Measurements from ENCODE around the gene TCEAL7.
"Not testable (repeated sequence)": the region's sequence is repeated elsewhere in the genome, so short reads cannot be mapped to it uniquely, and the experiment has no call there.

The TCEAL7 gene, protein sequence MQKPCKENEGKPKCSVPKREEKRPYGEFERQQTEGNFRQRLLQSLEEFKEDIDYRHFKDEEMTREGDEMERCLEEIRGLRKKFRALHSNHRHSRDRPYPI

DNA sequence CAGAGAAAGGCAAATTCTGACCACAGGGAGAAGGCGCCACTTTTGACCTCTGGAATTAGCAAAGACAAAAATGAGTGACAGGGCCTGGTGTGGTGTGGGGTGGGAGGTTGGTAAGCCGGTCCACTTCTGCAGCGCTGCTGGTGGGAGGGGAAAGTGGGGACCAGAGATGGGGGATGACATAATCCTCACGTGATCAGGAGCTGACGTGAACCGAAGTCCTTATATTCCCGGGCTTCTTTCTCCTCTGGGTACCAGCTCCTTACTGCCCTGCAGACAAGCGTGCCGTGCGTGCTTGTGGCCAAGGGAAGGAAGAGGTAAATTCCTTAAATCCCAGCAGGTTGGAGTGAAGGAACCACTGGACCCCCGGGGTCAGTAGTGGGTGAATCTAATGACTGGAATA is at the start of gene TCEAL7:
TSS of gene TCEAL7 (plus strand) at position 249 of the 400 bp plus-strand sequence. CDS start 1,165 bp downstream, outside the sequence.
- DNase-seq: no peak

DNA sequence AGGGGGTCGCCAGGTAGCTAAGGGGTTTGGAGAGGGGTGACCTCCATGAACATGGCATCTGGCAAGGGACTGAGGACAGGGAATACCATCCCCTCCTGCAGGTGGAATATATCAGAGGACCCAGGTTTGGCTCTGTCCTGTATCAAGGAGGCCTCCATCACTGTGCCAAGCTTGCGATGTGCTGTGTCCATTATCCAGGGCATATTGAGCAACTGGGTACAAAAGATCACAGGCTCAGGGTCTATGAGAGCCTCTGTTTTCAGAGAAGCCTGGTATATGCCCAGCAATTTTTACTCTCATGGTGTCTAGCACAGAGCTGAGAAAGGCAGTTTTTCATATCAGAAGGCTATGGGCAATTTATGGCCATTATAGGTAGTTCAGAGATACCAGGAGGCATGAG is 36.9 kb upstream of the TCEAL7 start:
- no peak for DNase-seq

- no peak for DNase-seq
Measured at GRCh38 chrX:103304705-103305104, 25.3 kb upstream of the TCEAL7 start.

GRCh38 chrX:103305666-103306065 is 24.4 kb upstream of the TCEAL7 start:
- not testable (repeated sequence) for DNase-seq

DNA sequence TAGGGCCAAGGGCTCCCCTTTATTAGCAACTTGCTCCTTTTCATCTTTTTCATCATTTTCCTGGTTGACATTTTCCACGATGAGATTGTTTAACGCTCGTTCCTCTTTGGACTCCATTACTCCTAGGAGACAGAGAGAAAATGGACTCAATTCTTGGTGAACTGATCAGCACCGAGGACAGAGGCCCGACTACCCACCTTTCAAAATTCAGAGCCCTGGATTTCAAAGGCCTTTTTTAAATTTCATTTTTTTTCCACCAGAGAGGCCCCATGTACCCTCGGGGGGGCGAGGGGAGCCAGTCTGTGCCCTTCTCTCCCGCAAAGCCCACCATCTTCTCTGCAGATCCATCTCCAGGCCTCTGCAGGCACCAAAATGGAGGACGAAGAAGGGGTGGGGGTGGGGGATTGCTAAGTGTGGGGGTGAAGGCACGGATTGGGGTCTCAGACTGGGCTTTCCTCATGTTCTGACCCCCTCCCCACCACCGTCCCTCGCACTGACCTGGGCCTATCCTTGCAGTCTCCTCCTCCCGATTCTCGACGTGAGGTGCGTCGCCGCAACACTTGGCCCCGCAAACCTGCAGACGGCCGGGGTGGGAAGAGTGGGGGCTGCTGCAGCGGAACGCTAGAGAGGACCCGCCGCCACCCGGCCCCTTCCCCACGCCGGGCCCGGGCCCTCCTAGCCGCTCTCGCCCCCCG is 20.0 kb upstream of the TCEAL7 start:
- no peak for DNase-seq

- peak; percentile 85 to 86 for DNase-seq
Measured at GRCh38 chrX:103310555-103311398, 19.3 kb upstream of the TCEAL7 start, which contains the start of gene BEX2. Gene BEX2, minus strand, starts transcription at chrX:103310990. Its CDS starts 1,014 bp downstream, at chrX:103309976.

- DNase-seq: no peak
Measured at GRCh38 chrX:103311399-103311780, 18.6 kb upstream of the TCEAL7 start.

GRCh38 chrX:103330681-103331288 is 746 bp downstream of the TCEAL7 start:
- DNase-seq: no peak

GRCh38 chrX:103338663-103339062 is 8.6 kb downstream of the TCEAL7 start:
- no peak for DNase-seq

- peak; percentile 26 to 35 for DNase-seq
Measured at GRCh38 chrX:103343105-103343504, 13.1 kb downstream of the TCEAL7 start.

GRCh38 chrX:103344606-103345005 is 14.6 kb downstream of the TCEAL7 start:
- DNase-seq: no peak

DNA sequence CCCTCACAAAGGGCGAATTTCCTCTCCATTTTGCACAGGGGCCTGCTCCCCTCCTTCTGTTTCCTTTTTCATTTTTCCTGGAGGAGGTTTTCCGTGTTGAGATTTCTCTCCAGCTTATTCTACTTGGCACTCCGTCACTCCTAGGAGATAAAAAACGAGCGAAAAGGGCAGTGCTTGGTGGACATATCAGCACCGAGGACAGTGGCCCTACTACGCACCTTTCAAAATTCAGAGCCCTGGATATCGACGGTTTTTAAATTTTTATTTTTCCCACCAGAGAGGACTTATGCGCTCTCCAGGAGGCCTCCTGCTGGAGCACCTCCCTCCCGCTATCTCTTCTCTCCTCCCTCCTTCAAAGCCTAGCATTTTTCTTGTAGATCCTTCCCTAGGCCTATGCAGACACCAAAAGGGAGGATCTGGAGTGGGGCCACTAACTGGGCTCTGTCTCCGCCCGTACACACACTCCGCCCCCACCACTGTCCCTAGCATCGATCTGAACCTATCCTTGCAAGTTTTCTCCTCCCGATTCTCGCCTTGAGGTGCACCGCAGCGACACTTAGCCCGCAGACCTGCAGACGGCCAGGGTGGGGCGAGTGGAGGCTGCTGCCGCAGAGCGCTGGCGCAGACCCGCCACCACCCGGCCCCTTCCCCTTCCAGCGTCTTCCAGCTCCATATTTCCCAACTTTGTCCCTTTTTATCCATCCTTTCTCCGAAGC is 17.8 kb downstream of the TCEAL7 start:
- DNase-seq: no peak

DNA sequence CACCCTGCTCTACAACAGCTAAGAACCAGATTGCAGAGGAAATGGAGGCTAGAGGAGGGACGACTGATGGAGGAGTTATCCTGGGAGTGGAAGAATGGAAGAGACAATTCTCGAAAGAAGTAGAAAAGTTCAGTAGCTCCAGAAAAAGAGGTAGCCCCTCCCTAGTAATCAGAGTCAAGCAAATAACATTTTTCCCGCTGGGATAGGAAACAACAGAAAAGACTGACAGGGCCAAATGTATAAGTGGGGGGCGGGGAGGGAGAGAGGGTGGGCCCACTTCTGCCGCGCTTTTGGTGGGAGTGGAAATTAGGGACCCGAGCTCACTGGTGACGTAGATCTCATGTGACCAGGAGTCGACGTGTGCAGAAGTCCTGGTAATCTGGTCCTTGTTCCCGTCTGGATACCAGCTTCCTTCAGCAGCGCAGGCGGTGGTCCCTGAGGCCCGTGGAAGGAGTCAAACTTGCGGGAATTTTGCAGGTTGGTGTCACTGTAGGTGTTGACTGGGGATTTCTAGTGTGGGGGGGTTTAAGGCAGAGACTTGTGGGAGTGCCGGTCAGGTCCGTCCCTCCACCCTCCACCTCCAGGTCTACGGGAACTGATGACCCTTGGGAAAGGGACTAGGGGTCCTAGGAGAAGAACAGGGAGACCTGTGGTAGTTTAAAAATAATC is 26.2 kb downstream of the TCEAL7 start, which contains the start of gene TCEAL9:
TSS of gene TCEAL9 (plus strand) at position 377 of the 669 bp plus-strand sequence. CDS start 1,179 bp downstream, outside the sequence.
- DNase-seq: no peak

DNA sequence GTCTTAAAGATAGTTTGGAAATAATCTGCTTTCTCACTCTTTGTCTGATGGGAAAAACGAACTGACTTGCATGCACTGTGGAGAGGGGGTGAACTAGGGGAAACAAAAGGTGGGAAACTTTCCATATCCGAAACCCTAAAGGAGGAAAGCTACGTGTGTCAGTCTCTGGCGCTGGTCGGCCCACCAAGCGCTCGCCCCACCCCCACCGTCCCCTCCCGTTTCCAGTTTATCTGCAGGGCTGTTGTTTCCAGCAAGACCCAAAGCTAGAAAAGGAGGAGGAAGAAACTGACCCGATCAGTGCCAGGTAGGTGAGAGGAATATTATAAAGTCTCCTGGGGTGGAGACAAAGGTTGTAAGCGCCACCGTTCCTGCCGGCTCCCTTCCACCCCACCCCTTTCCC is 26.8 kb downstream of the TCEAL7 start:
- DNase-seq: no peak

GRCh38 chrX:103357871-103358270 is 27.8 kb downstream of the TCEAL7 start:
- no peak for DNase-seq

- not testable (repeated sequence) for DNase-seq
Measured at GRCh38 chrX:103359605-103360004, 29.6 kb downstream of the TCEAL7 start.

DNA sequence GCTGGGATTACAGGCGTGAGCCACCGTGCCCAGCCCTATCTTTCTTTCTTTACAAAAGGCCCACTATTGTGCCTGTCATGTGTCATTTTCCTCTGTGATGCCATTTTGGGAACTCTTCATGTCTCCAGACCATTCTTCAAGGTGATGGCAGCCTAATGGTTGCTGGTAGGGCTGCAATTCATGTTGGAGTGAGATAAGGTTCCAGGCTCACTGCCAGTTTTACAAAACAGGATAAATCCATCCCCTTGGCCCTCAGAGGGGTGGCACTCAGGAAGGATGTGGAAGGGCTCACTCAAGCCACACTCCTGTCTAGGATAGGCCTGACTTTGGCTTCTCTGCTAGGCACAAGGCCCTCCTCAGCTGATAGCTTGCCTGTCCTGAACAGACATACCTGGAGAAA is 30.1 kb downstream of the TCEAL7 start:
- no peak for DNase-seq

DNA sequence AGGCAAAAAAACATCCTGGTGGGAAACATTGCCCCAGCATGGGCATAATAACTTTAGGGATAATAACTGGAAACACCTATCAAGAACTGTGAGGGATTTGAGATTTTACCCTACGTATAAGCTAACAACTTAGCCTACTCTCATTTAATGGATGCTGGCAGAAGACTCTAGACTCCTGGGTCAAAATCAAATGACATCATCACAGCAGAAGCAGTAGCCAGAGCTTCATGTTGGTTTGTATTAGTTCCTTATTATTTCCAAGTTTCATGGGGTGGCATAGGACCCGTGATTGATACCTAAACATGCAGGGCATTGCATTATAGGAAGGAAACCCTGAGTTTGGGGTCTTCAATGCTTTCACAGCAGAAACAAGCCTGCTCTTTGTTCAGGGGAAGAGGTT is 30.9 kb downstream of the TCEAL7 start:
- no peak for DNase-seq

DNA sequence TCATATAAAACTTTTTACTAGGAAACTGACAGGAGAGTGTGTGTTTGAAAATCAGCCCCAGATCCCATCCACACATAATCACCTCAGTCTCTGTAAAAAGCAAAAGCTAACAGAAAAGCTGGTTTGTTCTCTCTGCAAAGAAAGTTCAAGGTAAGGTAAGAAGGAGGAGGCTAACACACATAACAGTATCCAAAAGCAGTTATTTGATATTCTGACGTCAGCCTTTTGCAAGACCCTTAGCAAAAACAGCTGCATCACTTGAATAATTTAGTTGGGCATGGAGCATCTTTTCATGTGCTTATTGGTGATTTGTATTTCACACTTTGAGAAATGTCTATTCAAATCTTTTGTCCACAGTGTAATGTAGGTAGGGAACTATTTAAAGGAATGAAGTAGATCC is 31.8 kb downstream of the TCEAL7 start:
- DNase-seq: no peak

- no peak for DNase-seq
Measured at GRCh38 chrX:103362474-103362873, 32.4 kb downstream of the TCEAL7 start.

DNA sequence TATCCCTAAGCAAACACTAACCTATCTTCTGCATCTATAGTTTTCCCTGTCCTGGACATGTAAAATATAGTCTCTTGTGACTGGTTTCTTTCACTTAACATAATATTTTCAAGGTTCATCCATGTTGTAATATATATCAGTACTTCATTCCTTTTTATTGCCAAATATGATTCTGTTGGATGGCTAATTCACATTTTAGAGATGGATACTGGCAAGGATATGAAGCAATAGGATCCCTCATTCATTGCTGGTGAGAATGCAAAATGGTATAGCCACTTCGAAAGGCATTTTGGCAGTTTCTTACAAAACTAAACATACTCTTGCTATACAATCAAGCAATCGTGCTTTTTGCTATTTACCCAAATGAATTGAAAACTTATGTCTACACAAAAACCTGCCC is 33.0 kb downstream of the TCEAL7 start:
- DNase-seq: no peak

GRCh38 chrX:103367502-103367901 is 37.5 kb downstream of the TCEAL7 start:
- DNase-seq: no peak
